GM23338 (cell line): ENCODE data around the gene DNAJA3. TPM values are rescaled to one million over a fixed set of nuclear protein-coding genes. Genes with fewer than 3 reads are reported as not detected.

ENCODE experiments used
- ATAC-seq: fragments of 200-7000 bp; cut with Tn5 transposase; 3 replicates; pipeline ENCODE4 v1.9.1; 2020
- DNase-seq: peaks from one replicate; pipeline ENCODE4 v3.0.0-alpha.2; 2015; ENCODE audit warnings: low spot score
- H2AFZ ChIP-seq: fragments of 200-600 bp; sonication (generic); 2 replicates; pipeline ENCODE4 v1.8.0; 2016; ENCODE audit warnings: antibody characterized with exemption, mild to moderate bottlenecking, moderate library complexity
- H3F3A ChIP-seq: fragments of 200-600 bp; sonication (generic); replicated peaks from 2 replicates; pipeline ENCODE4 v1.8.0; 2017; ENCODE audit warnings: antibody characterized with exemption, mixed run types, low read depth
- H3K27ac ChIP-seq: fragments of 200-600 bp; sonication (generic); 2 replicates; pipeline ENCODE4 v1.6.1; 2016; ENCODE audit warnings: low read depth
- H3K27me3 ChIP-seq: fragments of 200-600 bp; sonication (generic); 2 replicates; pipeline ENCODE4 v1.8.0; 2016; ENCODE audit warnings: mild to moderate bottlenecking, mixed run types, moderate library complexity; ENCODE audit not compliant: insufficient read depth
- H3K36me3 ChIP-seq: fragments of 200-600 bp; sonication (generic); 2 replicates; pipeline ENCODE4 v1.8.0; 2016; ENCODE audit warnings: mild to moderate bottlenecking; ENCODE audit not compliant: insufficient read depth
- H3K4me1 ChIP-seq: fragments of 200-600 bp; sonication (generic); 2 replicates; pipeline ENCODE4 v1.8.0; 2016; ENCODE audit warnings: mild to moderate bottlenecking, moderate library complexity; ENCODE audit not compliant: insufficient read depth
- H3K4me2 ChIP-seq: fragments of 200-600 bp; sonication (generic); 2 replicates; pipeline ENCODE4 v1.7.1; 2017; ENCODE audit warnings: mixed run types
- H3K4me3 ChIP-seq: fragments of 200-600 bp; sonication (generic); 2 replicates; pipeline ENCODE4 v1.6.1; 2016; ENCODE audit warnings: mixed run types
- H3K79me2 ChIP-seq: fragments of 200-600 bp; sonication (generic); replicated peaks from 2 replicates; pipeline ENCODE4 v1.8.0; 2017; ENCODE audit warnings: mild to moderate bottlenecking; ENCODE audit not compliant: insufficient read depth
- H3K9me2 ChIP-seq: fragments of 200-600 bp; sonication (generic); 2 replicates; pipeline ENCODE4 v1.8.0; 2017; ENCODE audit not compliant: insufficient read depth
- H4K20me1 ChIP-seq: fragments of 200-600 bp; sonication (generic); replicated peaks from 2 replicates; pipeline ENCODE4 v1.8.0; 2017; ENCODE audit warnings: mild to moderate bottlenecking; ENCODE audit not compliant: insufficient read depth
- H3K27ac Mint-ChIP-seq: 2 replicates; pipeline ENCODE4 v1.8.0; 2020; ENCODE audit warnings: inconsistent platforms, mild to moderate bottlenecking, moderate library complexity, mixed read lengths
- H3K27me3 Mint-ChIP-seq: 3 replicates; pipeline ENCODE4 v1.8.0; 2022; ENCODE audit warnings: low read depth, mild to moderate bottlenecking, moderate library complexity, mixed read lengths, inconsistent platforms; ENCODE audit not compliant: insufficient read depth, poor library complexity
- H3K36me3 Mint-ChIP-seq: 3 replicates; pipeline ENCODE4 v1.8.0; 2021; ENCODE audit warnings: low read depth, mild to moderate bottlenecking, inconsistent platforms, moderate library complexity, mixed read lengths
- H3K4me1 Mint-ChIP-seq: 3 replicates; pipeline ENCODE4 v1.8.0; 2020; ENCODE audit warnings: mild to moderate bottlenecking, inconsistent platforms, mixed read lengths
- H3K4me3 Mint-ChIP-seq: 3 replicates; pipeline ENCODE4 v1.8.0; 2021; ENCODE audit warnings: moderate library complexity, mild to moderate bottlenecking, inconsistent platforms, mixed read lengths
- H3K9me3 Mint-ChIP-seq: 3 replicates; pipeline ENCODE4 v1.8.0; 2020; ENCODE audit warnings: moderate library complexity, mild to moderate bottlenecking, inconsistent platforms, mixed read lengths
- CREB1 ChIP-seq: fragments of 250-450 bp; sonication (Bioruptor Pico); IDR thresholded peaks from 2 replicates; pipeline ENCODE4 v1.5.0; 2020; ENCODE audit warnings: low read depth, mild to moderate bottlenecking, moderate library complexity
- NANOG ChIP-seq: IDR thresholded peaks from 2 replicates; pipeline ENCODE4 v1.6.1; 2016; ENCODE audit warnings: antibody characterized with exemption, borderline replicate concordance
- REST ChIP-seq: IDR thresholded peaks from one replicate; pipeline ENCODE4 v1.6.1; 2018; ENCODE audit warnings: antibody characterized with exemption; ENCODE audit not compliant: unreplicated experiment
- STAT1 ChIP-seq: IDR thresholded peaks from one replicate; pipeline ENCODE4 v1.6.1; 2016; ENCODE audit warnings: antibody characterized with exemption; ENCODE audit not compliant: unreplicated experiment
- ZNF331 ChIP-seq: fragments of 250-450 bp; sonication (Bioruptor Pico); IDR thresholded peaks from 2 replicates; pipeline ENCODE4 v1.5.0; 2020; ENCODE audit warnings: low read depth, mild to moderate bottlenecking, moderate library complexity
- ZNF462 ChIP-seq: fragments of 250-450 bp; sonication (Bioruptor Pico); IDR thresholded peaks from 2 replicates; pipeline ENCODE4 v1.5.0; 2020; ENCODE audit warnings: mild to moderate bottlenecking, moderate library complexity
- polyA plus RNA-seq: library from polyadenylated mRNA; unstranded; fragments of >200 nt; fragmentation: Nextera tagmentation; extraction: Ambion mirVana; gene quantifications from 2 replicates; pipeline ENCODE4 v1.2.1, GENCODE V29; 2016
- total RNA-seq: library from RNA; depleted of rRNA; stranded (reverse); fragments of >200 nt; shearing (Covaris generic); gene quantifications from 2 replicates; pipeline ENCODE4 v1.2.3, GENCODE V29; 2014

DNAJA3 gene
- total and polyA plus RNA-seq, 2 experiments from 2014 or later: 56.3 to 75.5 TPM

GRCh38 chr16:4472880-4473279 is 47.2 kb downstream of the DNAJA3 start:
- Mint-ChIP-seq H3K9me3 (peaks cover 18% of the 10 kb centered on the region), H3K4me3 (peak overlapping the region; percentile 81), H3K27ac (no peak overlapping the region), H3K36me3 (peaks cover 38% of the 10 kb centered on the region), H3K27me3 (peaks cover 20% of the 10 kb centered on the region), H3K4me1 (peaks cover 9% of the 10 kb centered on the region)
- DNase-seq (no peak), ATAC-seq (no peak)
- Histone ChIP-seq H3K4me1 (peaks cover 6% of the 10 kb centered on the region), H3K27me3 (peaks cover 13% of the 10 kb centered on the region), H3K79me2 (peaks cover 22% of the 10 kb centered on the region), H4K20me1 (no peaks in the 10 kb centered on the region), H3K9me2 (no peaks in the 10 kb centered on the region), H3K36me3 (peaks cover 16% of the 10 kb centered on the region; the same call in 1 of the 2 replicates), H3K4me2 (peak overlapping the region; percentile 94; the same call in 1 of the 2 replicates), H3K27ac (no peak overlapping the region), H2AFZ (no peak overlapping the region), H3K4me3 (peak overlapping the region; percentile 93; the same call in 1 of the 2 replicates), H3F3A (peaks cover 15% of the 10 kb centered on the region)
- TF ChIP-seq REST (no peak), ZNF331 (no peak)

- peaks cover 18% of the 10 kb centered on the region for H3K9me3 Mint-ChIP-seq
- peaks cover 13% of the 10 kb centered on the region for H3K4me1 Mint-ChIP-seq
- peaks cover 30% of the 10 kb centered on the region for H3K36me3 Mint-ChIP-seq
- Histone ChIP-seq H3K27me3 (peaks cover 13% of the 10 kb centered on the region), H3K4me1 (peaks cover 6% of the 10 kb centered on the region), H3K79me2 (peaks cover 35% of the 10 kb centered on the region), H3K4me2 (peak within 1 kb of the TSS; percentile 94), H3K4me3 (peak within 1 kb of the TSS; percentile 93), H3K9me2 (no peaks in the 10 kb centered on the region), H3F3A (peaks cover 20% of the 10 kb centered on the region), H2AFZ (peak within 1 kb of the TSS; percentile 74; the same call in 1 of the 2 replicates), H3K36me3 (peaks cover 11% of the 10 kb centered on the region; the same call in 1 of the 2 replicates), H3K27ac (peak within 1 kb of the TSS; percentile 81), H4K20me1 (no peaks in the 10 kb centered on the region)
- DNase-seq: peak; percentile 98
- peaks cover 20% of the 10 kb centered on the region for H3K27me3 Mint-ChIP-seq
- peak; percentile 78 for ATAC-seq
- H3K4me3 Mint-ChIP-seq: peak within 1 kb of the TSS; percentile 81
- H3K27ac Mint-ChIP-seq: peak within 1 kb of the TSS; percentile 65; the same call in 1 of the 2 replicates
- no peak for TF ChIP-seq NANOG
- TF ChIP-seq CREB1 (CRISPR knock-in tag): peak; percentile 69
- no peak for TF ChIP-seq ZNF462 (CRISPR knock-in tag)
- TF ChIP-seq REST: no peak
- no peak for TF ChIP-seq STAT1
Observed at GRCh38 chr16:4474192-4474961, 48.7 kb downstream of the DNAJA3 start, which contains the start of gene NMRAL1. Gene NMRAL1, minus strand, starts transcription at chr16:4474625. Its CDS starts 493 bp downstream, at chr16:4474132.
